Activated B cell treated with CpG ODN at 0.5 μM for 24 hours (primary cell): Measurements from ENCODE around the gene PXDN. TPM values are rescaled to one million over a fixed set of nuclear protein-coding genes. Genes with fewer than 3 reads are reported as not detected.

ENCODE experiments used
- ATAC-seq: fragments of 200-7000 bp; cut with Tn5 transposase; one replicate; pipeline ENCODE4 v1.10.0; 2021; ENCODE audit warnings: low read depth, mild to moderate bottlenecking, moderate library complexity
- CTCF ChIA-PET: fragments of 350-600 bp; sonication (Branson Sonifier 250); formaldehyde crosslinking; loops from one replicate; lab custom pipeline; 2021; ENCODE audit warnings: antibody characterized with exemption; lab: Charles Lee
- POLR2A ChIA-PET: fragments of 350-600 bp; sonication (Branson Sonifier 250); formaldehyde crosslinking; loops from one replicate; lab custom pipeline; 2021; ENCODE audit warnings: antibody characterized with exemption; lab: Charles Lee
- DNase-seq: peaks from one replicate; pipeline ENCODE4 v3.0.0; 2022
- H3K27ac Mint-ChIP-seq: one replicate; pipeline ENCODE4 v1.8.0; 2020; ENCODE audit warnings: mixed read lengths
- H3K27me3 Mint-ChIP-seq: one replicate; pipeline ENCODE4 v1.8.0; 2021; ENCODE audit warnings: mixed read lengths
- H3K36me3 Mint-ChIP-seq: one replicate; pipeline ENCODE4 v1.8.0; 2021; ENCODE audit warnings: low read depth, mixed read lengths
- H3K4me1 Mint-ChIP-seq: one replicate; pipeline ENCODE4 v1.8.0; 2021; ENCODE audit warnings: mixed read lengths
- H3K4me3 Mint-ChIP-seq: one replicate; pipeline ENCODE4 v1.8.0; 2020; ENCODE audit warnings: mild to moderate bottlenecking, mixed read lengths
- H3K9me3 Mint-ChIP-seq: one replicate; pipeline ENCODE4 v1.8.0; 2020; ENCODE audit warnings: mixed read lengths
- intact Hi-C: fragments of 100-400 bp; cut with micrococcal nuclease; formaldehyde crosslinking; loops from one replicate; pipeline ENCODE4 v1.15.1; 2024
- total RNA-seq: library from RNA; stranded (reverse); gene quantifications from 2 replicates; pipeline ENCODE4 v1.2.3, GENCODE V29; 2022
- TF ChIP-seq, protein P1 (sequence below): fragments of 200-600 bp; IDR thresholded peaks from one replicate; pipeline ENCODE4 v1.8.0; 2022; ENCODE audit warnings: antibody characterized with exemption, mild to moderate bottlenecking

PXDN gene
- total RNA-seq, 1 donor from 2014 or later: 1.1 TPM

DNA sequence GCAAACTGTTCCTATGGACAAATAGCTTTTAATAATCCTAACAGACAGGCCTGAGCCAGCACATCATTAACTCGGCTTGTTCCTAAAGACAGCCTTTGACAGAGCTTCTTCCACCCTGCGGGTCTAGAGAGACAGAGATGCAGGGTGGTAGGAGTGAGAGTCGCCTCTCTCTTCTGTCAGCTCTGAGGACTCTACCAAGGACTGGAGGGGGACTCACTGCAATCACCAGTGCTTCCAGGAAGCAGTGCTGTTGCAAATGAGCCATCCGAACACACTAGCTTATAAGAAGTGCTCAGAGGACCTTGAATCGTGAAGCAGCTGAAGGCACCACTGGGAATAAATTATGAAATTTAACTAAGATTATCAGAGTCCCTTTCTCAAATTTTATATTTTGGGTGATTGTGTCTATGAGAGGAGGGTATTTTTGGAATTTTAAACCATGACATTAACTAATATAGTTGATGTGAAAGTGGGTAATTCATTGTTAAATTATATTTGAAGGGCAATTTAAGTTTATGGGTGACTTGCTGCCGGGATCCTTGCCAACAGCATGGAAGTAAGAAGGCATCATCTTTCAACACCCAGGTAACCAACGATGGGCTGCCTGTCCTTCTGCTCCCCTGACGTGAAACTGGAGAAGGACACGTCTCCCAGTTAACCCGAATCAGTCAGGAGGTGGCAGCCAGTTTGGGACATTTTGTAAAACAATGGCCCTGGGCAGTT lies 43.6 kb upstream of the PXDN start:
- intact Hi-C loops: no loop called here
- H3K4me1 Mint-ChIP-seq: no peaks in the 10 kb centered on the region
- TF ChIP-seq, protein P1, sequence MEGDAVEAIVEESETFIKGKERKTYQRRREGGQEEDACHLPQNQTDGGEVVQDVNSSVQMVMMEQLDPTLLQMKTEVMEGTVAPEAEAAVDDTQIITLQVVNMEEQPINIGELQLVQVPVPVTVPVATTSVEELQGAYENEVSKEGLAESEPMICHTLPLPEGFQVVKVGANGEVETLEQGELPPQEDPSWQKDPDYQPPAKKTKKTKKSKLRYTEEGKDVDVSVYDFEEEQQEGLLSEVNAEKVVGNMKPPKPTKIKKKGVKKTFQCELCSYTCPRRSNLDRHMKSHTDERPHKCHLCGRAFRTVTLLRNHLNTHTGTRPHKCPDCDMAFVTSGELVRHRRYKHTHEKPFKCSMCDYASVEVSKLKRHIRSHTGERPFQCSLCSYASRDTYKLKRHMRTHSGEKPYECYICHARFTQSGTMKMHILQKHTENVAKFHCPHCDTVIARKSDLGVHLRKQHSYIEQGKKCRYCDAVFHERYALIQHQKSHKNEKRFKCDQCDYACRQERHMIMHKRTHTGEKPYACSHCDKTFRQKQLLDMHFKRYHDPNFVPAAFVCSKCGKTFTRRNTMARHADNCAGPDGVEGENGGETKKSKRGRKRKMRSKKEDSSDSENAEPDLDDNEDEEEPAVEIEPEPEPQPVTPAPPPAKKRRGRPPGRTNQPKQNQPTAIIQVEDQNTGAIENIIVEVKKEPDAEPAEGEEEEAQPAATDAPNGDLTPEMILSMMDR: no peak
- H3K9me3 Mint-ChIP-seq: no peaks in the 10 kb centered on the region
- peaks cover 2% of the 10 kb centered on the region for H3K27me3 Mint-ChIP-seq
- POLR2A ChIA-PET: no interaction called here
- CTCF ChIA-PET: interaction anchor here (0.8 kb wide), 1 partner anchor 18 kb away, joined by 3 read pairs; no protein-coding TSS in a partner anchor
- H3K27ac Mint-ChIP-seq: no peak overlapping the region
- no peak overlapping the region for H3K4me3 Mint-ChIP-seq
- no peaks in the 10 kb centered on the region for H3K36me3 Mint-ChIP-seq
- ATAC-seq: no peak
- no peak for DNase-seq

DNA sequence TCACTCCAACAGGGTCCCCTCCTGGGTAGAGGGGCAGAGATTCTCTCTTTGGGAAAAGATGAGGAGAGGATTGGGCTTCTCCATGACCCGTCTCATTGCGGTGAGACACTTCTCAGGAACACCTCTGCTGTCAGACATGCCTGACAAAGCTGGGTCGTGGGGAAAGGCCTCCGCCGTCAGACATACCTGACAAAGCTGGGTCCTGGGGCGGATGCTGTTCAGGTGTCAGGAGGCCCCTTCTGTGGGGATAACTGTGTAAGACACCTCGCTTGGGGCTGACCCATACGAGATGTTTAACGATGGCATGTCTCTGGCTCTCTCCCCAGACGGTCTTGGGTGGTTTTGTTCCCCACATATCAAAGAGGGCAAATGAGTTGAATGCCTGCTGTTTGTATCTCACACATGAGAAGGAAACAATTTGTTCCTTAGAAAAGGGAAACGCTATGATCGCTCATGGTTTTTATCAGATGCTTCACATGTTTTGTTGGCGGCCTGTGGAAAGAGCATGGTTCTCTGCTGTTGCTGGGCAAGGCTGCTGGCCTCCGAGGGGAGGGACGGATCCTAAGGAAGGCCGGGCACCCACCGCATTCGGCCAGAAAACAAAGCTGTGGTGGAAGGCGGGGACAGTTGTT lies 40.8 kb upstream of the PXDN start:
- H3K27ac Mint-ChIP-seq: no peak overlapping the region

DNA sequence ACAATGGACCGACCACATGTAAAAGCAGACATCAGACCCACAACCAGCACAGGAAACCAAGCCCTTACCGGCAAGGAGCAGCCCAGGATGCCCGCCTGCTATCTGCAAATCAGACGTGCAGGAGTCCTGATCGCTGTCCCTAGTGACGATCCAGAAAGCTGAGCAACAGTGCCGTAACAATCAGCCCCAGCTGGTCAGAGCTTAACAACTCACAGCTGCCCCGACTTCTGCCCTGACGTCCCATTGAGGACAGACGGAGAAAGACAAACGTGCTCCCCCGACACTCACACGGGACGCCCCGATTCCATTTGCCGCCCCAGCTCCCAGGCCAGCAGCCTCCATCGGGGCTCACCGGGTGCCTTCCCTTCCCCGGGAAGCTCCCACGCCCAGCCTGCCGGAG lies 39.8 kb upstream of the PXDN start:
- H3K27me3 Mint-ChIP-seq: peaks cover 4% of the 10 kb centered on the region

More for the DNA sequence above, 40.8 kb upstream of the PXDN start:
- H3K9me3 Mint-ChIP-seq: no peaks in the 10 kb centered on the region
- ATAC-seq (no peak), DNase-seq (no peak)
- TF ChIP-seq, protein P1: no peak
- peaks cover 4% of the 10 kb centered on the region for H3K27me3 Mint-ChIP-seq
- no peaks in the 10 kb centered on the region for H3K4me1 Mint-ChIP-seq
- intact Hi-C loops: no loop called here
- no peaks in the 10 kb centered on the region for H3K36me3 Mint-ChIP-seq
- no peak overlapping the region for H3K4me3 Mint-ChIP-seq
- CTCF ChIA-PET: no interaction called here
- POLR2A ChIA-PET: no interaction called here

DNA sequence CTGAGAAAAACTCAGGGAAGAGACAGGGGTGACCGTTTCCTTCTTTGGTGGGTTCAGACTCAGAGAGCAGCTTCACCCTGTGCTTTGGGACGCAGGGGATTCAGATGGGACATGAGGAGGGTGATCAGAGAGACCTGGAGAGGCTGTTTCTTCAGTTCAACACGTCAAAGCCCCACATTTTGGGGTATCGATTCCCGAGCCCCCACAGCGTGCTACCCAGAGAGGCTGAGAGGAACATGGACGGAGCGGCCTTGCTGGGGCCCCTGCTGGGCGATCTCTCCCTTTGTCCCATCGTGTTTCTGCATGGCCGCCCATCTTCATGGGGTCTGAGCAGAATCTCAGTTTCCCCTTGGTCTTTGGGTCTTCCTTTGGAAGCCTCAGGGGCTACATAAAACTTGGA lies 38.2 kb upstream of the PXDN start:
- TF ChIP-seq, protein P1: no peak
- Mint-ChIP-seq H3K9me3 (no peaks in the 10 kb centered on the region), H3K4me1 (no peaks in the 10 kb centered on the region), H3K4me3 (no peak overlapping the region), H3K27ac (no peak overlapping the region), H3K27me3 (peaks cover 4% of the 10 kb centered on the region), H3K36me3 (no peaks in the 10 kb centered on the region)
- DNase-seq: no peak
- intact Hi-C loops: no loop called here
- ChIA-PET POLR2A (no interaction called here), CTCF (no interaction called here)
- ATAC-seq: no peak

More for the DNA sequence above, 39.8 kb upstream of the PXDN start:
- ATAC-seq (no peak), DNase-seq (no peak)
- no peaks in the 10 kb centered on the region for H3K36me3 Mint-ChIP-seq
- H3K9me3 Mint-ChIP-seq: no peaks in the 10 kb centered on the region
- H3K27ac Mint-ChIP-seq: no peak overlapping the region
- no peak overlapping the region for H3K4me3 Mint-ChIP-seq
- ChIA-PET POLR2A (no interaction called here), CTCF (no interaction called here)
- no peaks in the 10 kb centered on the region for H3K4me1 Mint-ChIP-seq
- intact Hi-C loops: no loop called here
- TF ChIP-seq, protein P1: no peak

DNA sequence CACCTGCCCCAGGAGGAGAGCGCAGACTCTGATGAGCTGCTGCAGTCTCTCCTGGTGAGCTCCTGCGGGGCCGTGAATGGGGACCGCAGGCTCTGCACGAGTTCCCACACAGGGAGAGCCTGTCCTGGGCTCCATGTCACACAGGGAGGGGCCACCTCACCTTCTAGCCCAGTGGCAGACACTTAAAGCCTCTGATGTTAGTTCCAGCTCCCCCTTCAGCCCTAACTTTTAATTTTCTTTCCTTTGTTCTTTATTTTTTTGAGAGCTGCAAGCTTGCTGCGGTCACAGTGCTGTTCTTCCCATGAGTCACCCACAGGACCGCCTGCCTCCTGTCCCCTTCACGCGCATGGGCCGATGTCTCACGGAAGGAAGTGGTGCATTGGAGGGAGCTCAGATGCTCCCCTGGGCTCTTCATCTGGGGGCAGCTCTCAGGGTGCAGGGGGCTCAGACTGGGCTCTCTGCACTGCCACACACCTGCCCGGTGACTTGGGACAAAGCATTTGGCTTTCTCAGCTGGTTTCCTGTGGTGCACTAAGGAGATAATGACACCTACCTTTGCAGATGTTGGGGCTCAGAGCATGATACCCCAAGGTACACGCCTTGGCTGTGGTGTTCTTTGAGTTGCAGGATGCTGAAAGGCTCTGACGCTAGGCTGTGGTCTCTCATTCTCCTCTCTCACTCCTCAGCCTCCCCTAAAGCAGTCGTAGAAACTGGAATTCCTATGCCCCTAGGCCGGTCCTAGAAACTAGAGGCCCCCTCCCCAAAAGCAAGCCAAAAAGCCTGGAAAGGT lies 37.2 kb upstream of the PXDN start:
- Mint-ChIP-seq H3K27me3 (peaks cover 3% of the 10 kb centered on the region), H3K4me3 (no peak overlapping the region), H3K9me3 (no peaks in the 10 kb centered on the region), H3K4me1 (no peaks in the 10 kb centered on the region), H3K36me3 (no peaks in the 10 kb centered on the region), H3K27ac (no peak overlapping the region)
- POLR2A ChIA-PET: no interaction called here
- intact Hi-C loops: no loop called here
- no peak for DNase-seq
- ATAC-seq: no peak
- CTCF ChIA-PET: no interaction called here
- TF ChIP-seq, protein P1: no peak
